RWPE1 (cell line): ENCODE results near the gene BMP8A.
A peak's percentile ranks its signal among the peaks of the same experiment; 100 is the strongest.
"Not testable (repeated sequence)": the region's sequence is repeated elsewhere in the genome, so short reads cannot be mapped to it uniquely, and the experiment has no call there.

Experiments
- CTCF ChIA-PET: fragments of 350-600 bp; sonication (Branson Sonifier 250); formaldehyde crosslinking; extraction: SDS; loops from one replicate; lab custom pipeline; 2021; lab: Yijun Ruan, JAX
- POLR2A ChIA-PET: fragments of 400-600 bp; formaldehyde crosslinking; extraction: SDS; loops from one replicate; lab custom pipeline; 2020; ENCODE audit warnings: antibody characterized with exemption; ENCODE audit not compliant: low non-redundant PET; lab: Yijun Ruan, JAX
- DNase-seq: peaks from one replicate; pipeline ENCODE4 v3.0.0; 2012; ENCODE audit warnings: low spot score
- H3K27ac ChIP-seq: fragments of 450-650 bp; 2 replicates; pipeline ENCODE4 v1.5.1; 2017
- TF ChIP-seq, protein P1 (sequence below): fragments of 450-650 bp; conservative IDR thresholded peaks from 2 replicates; pipeline ENCODE4 v1.5.1; 2017; ENCODE audit warnings: low read depth, mild to moderate bottlenecking

Gene BMP8A

DNA sequence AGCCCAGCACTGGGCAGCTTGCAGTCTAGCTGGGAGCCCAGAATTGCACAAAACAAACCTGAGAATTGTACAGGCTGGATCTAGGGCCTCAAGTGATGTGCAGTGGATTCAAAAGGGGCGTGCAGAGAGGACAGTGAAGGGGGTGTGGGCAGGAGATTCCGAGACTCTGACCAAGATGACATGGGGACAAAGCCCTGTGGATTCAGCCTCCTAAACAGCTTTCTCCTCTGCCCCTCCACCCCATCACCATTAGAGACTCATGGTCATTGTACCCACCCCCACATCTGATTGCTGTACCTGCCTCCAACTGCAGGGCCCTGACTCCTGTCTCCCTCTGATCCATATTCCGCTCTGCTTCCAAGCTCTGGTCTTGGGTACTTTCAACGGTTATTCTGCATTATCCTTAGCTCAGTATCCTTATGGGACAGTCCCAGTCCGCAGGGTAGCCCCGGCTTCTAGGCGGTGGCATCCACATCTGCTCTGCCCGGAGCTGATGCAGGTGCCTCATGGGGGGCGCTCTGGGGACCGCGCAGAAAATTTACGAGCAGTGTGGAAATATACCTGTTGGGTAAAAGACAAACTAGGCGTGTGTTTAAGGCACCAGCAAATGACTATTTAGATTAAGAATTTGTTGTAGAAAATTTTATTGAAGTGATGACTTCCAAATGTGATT is 1.7 kb upstream of the BMP8A start:
- CTCF ChIA-PET, result interaction anchor here (0.9 to 1.4 kb wide), 2 partner anchors 49 to 392 kb away, joined by 5 to 6 read pairs; no protein-coding TSS in a partner anchor
- no peak for DNase-seq
- POLR2A ChIA-PET, result no interaction called here
- peak overlapping the region; percentile 46 for H3K27ac ChIP-seq
- TF ChIP-seq, protein P1, sequence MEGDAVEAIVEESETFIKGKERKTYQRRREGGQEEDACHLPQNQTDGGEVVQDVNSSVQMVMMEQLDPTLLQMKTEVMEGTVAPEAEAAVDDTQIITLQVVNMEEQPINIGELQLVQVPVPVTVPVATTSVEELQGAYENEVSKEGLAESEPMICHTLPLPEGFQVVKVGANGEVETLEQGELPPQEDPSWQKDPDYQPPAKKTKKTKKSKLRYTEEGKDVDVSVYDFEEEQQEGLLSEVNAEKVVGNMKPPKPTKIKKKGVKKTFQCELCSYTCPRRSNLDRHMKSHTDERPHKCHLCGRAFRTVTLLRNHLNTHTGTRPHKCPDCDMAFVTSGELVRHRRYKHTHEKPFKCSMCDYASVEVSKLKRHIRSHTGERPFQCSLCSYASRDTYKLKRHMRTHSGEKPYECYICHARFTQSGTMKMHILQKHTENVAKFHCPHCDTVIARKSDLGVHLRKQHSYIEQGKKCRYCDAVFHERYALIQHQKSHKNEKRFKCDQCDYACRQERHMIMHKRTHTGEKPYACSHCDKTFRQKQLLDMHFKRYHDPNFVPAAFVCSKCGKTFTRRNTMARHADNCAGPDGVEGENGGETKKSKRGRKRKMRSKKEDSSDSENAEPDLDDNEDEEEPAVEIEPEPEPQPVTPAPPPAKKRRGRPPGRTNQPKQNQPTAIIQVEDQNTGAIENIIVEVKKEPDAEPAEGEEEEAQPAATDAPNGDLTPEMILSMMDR, result no peak

DNA sequence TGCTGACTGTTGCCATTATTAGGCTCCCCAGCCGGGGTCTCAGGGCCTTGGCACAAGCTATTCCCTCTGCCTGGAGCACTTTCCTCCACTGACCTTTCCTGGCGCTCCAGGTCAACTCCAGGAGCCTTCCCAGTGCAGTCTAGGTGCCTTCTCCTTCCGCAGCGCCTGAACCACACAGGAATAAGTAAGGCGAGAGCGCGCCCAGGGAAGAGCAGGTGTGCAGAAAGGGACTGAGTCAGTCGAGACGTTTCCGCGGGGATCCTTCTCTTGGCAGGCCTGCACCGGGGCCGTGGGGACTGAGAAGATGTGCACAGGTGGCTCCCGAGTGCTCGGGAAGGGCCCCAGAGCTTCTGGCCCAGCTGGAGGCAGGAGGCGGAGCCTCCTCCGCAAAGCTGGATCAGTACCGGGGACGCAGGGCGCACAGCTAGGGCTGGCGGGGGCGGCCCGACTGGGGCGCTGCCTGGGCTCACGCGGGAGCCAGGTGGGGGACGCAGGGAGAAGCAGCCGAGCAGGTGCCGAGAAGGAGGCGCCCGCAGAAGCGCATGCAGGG is 765 bp upstream of the BMP8A start:
- POLR2A ChIA-PET, result no interaction called here
- no peak overlapping the region for H3K27ac ChIP-seq
- CTCF ChIA-PET, result no interaction called here
- DNase-seq, result no peak
- TF ChIP-seq, protein P1, result no peak

DNA sequence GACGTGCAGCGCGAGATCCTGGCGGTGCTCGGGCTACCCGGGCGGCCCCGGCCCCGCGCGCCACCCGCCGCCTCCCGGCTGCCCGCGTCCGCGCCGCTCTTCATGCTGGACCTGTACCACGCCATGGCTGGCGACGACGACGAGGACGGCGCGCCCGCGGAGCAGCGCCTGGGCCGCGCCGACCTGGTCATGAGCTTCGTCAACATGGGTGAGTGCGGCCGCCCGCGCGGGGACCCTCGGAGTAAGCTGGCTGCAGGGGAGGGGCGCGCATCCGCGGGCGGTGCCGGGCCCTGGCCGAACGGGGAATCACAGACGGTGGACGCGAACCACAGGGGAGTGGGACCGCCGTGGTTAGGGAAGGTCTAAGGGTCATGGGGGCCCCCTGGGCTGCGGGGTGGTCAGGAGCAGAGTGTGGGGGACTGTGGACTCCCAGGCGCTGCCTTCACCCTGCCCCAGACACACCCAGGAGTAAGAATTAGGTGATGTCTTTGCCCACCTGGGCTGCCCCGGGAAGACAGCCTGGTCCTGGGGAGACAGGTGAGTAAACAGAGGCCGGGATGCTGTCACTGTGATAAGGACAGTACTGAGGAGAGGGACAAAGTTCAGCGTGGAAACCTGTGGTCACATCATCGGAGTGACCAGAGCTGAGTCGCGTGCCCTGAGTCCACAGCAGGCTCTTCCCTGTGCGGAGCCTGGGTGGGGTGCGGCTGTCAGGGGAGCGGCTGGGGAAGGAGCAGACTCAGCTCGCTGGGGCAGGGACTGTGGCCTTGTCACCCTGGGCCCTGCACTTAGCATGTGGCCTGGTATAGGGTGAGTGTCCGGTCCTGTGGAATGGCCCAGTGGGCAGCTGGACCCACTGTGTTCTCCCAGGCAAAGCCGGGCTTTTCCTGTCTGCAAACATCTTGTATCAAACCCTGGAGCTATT is 944 bp downstream of the BMP8A start:
- CTCF ChIA-PET, DNase-seq, POLR2A ChIA-PET, H3K27ac ChIP-seq: not testable (repeated sequence)

DNA sequence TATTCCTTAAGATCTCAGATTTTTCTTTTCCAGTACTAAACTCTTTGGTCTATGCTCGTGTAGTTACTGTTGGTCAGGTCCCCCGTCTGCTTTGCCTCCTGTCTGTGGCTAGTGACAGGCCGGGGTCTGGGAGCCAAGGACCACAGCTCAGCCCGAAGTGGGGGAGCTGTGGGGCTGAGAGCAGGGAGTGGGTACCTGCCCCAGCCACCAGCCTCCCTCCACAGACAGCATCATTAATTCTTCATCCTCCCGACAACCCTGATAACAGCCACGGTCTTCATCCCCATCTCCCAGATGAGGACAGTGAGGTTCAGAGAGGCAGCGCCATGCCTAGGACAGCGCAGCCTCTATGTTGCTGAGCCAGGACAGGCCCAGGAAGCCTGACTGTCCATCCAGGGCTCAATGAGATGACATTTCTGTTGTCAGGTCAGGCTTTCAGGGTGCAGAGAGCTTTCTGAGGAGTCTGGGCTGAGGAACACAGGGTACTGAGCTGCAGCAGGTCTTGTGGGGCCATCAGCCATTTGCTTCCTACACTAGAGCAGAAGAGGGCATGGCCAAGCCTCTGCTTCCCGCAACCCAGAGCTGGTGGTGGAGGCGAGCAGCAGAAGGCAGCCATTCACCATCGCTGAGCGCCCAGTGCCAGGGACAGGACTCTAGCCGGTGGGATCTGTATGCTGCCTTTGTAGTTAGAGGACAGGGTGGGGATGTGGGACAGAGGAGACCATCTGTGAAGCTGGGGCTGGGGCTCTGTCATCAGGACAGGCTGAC is 1.8 kb downstream of the BMP8A start:
- POLR2A ChIA-PET, H3K27ac ChIP-seq, DNase-seq, CTCF ChIA-PET: not testable (repeated sequence)

DNA sequence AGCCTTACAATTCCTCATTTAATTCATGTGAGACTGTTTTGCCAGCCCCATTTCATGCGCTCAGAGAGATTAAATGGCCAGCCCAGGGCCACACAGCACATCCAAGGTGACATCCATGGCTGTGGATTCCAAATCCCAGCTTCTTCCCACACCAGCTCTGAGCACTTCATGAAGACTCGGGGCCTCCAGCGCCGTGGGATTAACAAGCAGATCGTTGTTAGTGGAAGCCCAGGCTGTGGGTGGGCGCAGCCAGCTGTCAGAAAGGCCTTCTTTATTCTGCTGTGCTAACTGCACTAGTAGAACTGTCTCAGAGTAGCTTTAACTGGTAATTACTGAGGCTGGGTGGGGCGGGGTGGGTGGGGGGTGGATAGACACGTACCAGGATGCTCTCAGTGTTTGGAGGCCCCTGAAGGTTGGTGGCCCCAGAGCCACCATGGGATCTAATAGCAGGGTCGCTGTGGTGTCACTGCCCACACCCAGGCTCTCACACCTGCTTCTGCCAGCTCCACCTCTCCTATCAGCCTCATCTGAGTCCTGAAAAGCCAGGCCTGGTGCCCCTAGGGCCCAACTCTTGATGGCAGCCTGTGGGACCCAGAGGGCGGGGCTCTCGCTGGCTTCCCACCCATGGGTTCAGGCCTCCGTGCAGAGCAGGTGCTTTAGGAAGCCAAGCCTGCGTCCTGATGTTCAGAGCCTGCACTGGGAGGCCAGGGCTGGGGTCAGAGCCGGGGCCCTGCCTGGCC is 3.4 kb downstream of the BMP8A start:
- CTCF ChIA-PET, result interaction anchor here (1.2 kb wide), 1 partner anchor 40 kb away, joined by 4 read pairs; no protein-coding TSS in a partner anchor
- no peak overlapping the region for H3K27ac ChIP-seq
- TF ChIP-seq, protein P1, result no peak
- POLR2A ChIA-PET, result no interaction called here
- DNase-seq, result no peak

DNA sequence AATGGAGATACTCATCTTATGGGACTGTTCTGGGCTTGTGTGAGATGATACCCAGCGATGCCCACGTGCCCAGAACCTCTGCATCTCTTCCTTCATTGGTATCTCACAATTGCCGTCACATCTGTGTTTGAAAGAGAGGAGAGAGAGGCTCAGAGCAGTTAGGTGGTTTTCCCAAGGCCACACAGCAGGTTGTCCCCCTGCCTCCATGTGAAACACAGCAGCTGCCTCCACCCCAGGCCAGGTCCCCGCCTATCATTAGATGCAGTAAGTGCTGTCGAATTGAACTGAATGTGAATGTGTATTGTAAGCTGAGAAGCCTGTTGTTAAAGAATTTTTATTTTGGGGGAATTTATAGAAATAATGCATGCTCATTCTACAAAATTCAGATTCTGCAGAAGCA is 5.1 kb downstream of the BMP8A start:
- H3K27ac ChIP-seq, CTCF ChIA-PET, POLR2A ChIA-PET, DNase-seq: not testable (repeated sequence)

DNA sequence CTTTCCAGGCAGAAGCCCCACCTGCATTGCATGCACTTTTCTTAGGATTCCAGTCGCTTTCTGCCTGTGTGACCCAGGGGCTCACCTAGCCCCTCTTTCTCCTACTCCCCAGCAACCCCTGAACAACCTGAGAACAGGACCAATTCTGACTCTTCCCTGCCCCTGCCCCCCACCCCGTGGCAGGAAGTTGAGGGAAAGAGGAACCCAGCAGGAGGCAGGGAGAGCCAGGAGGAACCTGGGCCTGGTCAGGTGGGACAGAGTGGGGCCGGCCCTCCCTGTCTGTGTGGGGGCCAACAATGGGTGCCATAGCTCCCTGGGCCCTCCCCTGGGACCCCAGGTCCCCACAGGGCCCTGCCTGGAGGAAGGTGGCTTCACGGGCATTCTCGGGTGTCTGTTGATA is 6.1 kb downstream of the BMP8A start:
- ChIA-PET CTCF (no interaction called here), POLR2A (no interaction called here)
- DNase-seq, result no peak
- TF ChIP-seq, protein P1, result no peak
- H3K27ac ChIP-seq, result no peak overlapping the region

DNA sequence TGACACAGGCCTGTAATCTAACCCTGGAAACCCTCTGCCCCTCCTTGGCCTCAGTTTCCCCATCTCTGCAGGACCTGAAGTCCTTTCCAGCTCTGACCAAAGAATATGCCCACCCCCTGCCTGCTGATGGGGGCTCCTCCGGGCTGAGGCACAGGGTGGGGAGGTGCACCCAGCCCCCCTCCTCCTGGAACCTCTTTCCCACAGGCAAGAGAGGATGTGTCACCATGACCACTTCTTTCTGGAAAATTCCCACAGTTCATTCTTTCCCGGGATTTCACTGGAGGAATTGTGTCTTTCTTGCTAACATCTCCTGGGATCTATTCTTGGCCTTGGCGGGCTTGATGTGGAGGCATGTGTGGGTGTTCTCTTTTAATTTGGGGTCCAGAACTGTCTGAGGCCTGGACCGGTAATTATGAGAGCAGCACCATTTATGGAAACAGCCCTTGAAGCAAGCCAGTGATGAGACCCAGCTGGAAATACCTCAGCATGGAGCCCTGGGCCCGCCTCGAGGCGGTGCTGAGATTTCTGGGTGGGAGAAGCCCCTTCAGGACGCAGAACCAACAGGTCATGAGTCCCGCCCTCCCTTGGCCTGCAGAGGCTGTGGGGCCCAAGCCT is 6.8 kb downstream of the BMP8A start:
- not testable (repeated sequence) for DNase-seq

DNA sequence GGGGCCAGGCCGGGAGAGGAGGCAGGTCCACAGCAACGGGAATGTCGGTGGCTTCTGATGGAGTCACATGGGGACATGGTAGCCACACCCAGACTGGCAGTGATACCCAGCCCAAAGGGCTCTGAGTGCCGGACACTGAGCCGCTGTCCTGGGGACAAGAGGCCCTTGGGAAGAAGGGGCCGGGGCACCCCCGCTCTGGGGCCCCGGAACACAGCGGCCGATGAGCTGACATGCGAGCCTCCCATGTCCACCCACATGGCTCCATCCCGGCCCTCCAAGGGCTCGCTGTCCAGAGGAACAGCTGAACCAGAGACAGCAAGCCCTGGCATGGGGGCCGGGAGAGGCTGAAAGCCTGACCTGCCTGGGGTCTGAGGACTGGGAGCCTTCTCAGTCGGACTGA is 7.4 kb downstream of the BMP8A start:
- POLR2A ChIA-PET, CTCF ChIA-PET, H3K27ac ChIP-seq, DNase-seq: not testable (repeated sequence)

More for the DNA sequence above, 6.8 kb downstream of the BMP8A start:
- H3K27ac ChIP-seq, CTCF ChIA-PET, POLR2A ChIA-PET: not testable (repeated sequence)
